ENCODE measurements around the gene NSD1.

Gene NSD1

GRCh38 chr5:177275883-177276282 lies 142.3 kb downstream of the NSD1 start:
- H3K36me3 ChIP-seq (ENCODE audit: control insufficient read depth in 1 of 2, insufficient read depth in 2 of 2, low read depth in 1 of 2, low read length in 2 of 2), result peaks cover 35 to 88% of the 10 kb centered on the region in 2 experiments
- H2AK5ac ChIP-seq (ENCODE audit: low read length, severe bottlenecking), result no peak overlapping the region
- no peak overlapping the region for H4K8ac ChIP-seq (ENCODE audit: low read length)
- H3K4me1 ChIP-seq (ENCODE audit: control insufficient read depth, insufficient read depth, low read depth, low read length), result peaks cover 5% of the 10 kb centered on the region
- H3K9me3 ChIP-seq (ENCODE audit: control insufficient read depth, low read length), result no peaks in the 10 kb centered on the region
- no peak overlapping the region for H3K27ac ChIP-seq (ENCODE audit: low read length, poor library complexity, severe bottlenecking)
- no peak overlapping the region for H2AFZ ChIP-seq (ENCODE audit: low read depth, low read length)
- H3K14ac ChIP-seq (ENCODE audit: low read length in 2 of 2), result no peak overlapping the region
- no peak overlapping the region for H2BK120ac ChIP-seq (ENCODE audit: low read depth, low read length)
- H3K9ac ChIP-seq (ENCODE audit: low read length), result no peak overlapping the region
- H2BK5ac ChIP-seq (ENCODE audit: low read depth, low read length, poor library complexity, severe bottlenecking), result no peak overlapping the region
- H3K4me3 ChIP-seq (ENCODE audit: insufficient read depth in 1 of 2, low read depth in 1 of 2, low read length in 2 of 2), result no peak overlapping the region
- 98% methylated on average over 4 of the region's 6 CpGs for WGBS
- H3K79me1 ChIP-seq (replicated peaks; ENCODE audit: low read length, poor library complexity, severe bottlenecking), result peaks cover 14% of the 10 kb centered on the region
- H3K4ac ChIP-seq (ENCODE audit: low read depth in 1 of 2, low read length in 2 of 2), result no peak overlapping the region
- H4K91ac ChIP-seq (ENCODE audit: low read length), result no peak overlapping the region
- no peak for DNase-seq
- no peak overlapping the region for H3K23ac ChIP-seq (ENCODE audit: low read length in 2 of 2)
- H3K4me2 ChIP-seq (ENCODE audit: low read length, poor library complexity, severe bottlenecking), result no peak overlapping the region
- H3K27me3 ChIP-seq (ENCODE audit: control insufficient read depth in 1 of 2, insufficient read depth in 1 of 2, low read length in 2 of 2), result no peaks in the 10 kb centered on the region
- H2BK15ac ChIP-seq (ENCODE audit: low read depth, poor library complexity, severe bottlenecking), result no peak overlapping the region
- H2BK12ac ChIP-seq (ENCODE audit: low read length in 2 of 2), result no peak overlapping the region
- no peak overlapping the region for H3K18ac ChIP-seq (ENCODE audit: low read depth in 1 of 2, low read length in 2 of 2)

GRCh38 chr5:177276886-177277285 lies 143.3 kb downstream of the NSD1 start:
- Histone ChIP-seq H3K4ac (ENCODE audit: low read depth in 1 of 2, low read length in 2 of 2) (no peak overlapping the region), H3K4me1 (ENCODE audit: control insufficient read depth, insufficient read depth, low read depth, low read length) (peaks cover 4% of the 10 kb centered on the region), H2BK15ac (ENCODE audit: low read depth, poor library complexity, severe bottlenecking) (no peak overlapping the region), H3K36me3 (ENCODE audit: control insufficient read depth in 1 of 2, insufficient read depth in 2 of 2, low read depth in 1 of 2, low read length in 2 of 2) (peaks cover 36 to 89% of the 10 kb centered on the region in 2 experiments), H2BK120ac (ENCODE audit: low read depth, low read length) (no peak overlapping the region), H3K14ac (ENCODE audit: low read length in 2 of 2) (no peak overlapping the region), H3K27me3 (ENCODE audit: control insufficient read depth in 1 of 2, insufficient read depth in 1 of 2, low read length in 2 of 2) (no peaks in the 10 kb centered on the region), H2AFZ (ENCODE audit: low read depth, low read length) (no peak overlapping the region), H3K9me3 (ENCODE audit: control insufficient read depth, low read length) (no peaks in the 10 kb centered on the region), H3K4me2 (ENCODE audit: low read length, poor library complexity, severe bottlenecking) (no peak overlapping the region), H4K8ac (ENCODE audit: low read length) (no peak overlapping the region), H3K4me3 (ENCODE audit: insufficient read depth in 1 of 2, low read depth in 1 of 2, low read length in 2 of 2) (no peak overlapping the region), H3K18ac (ENCODE audit: low read depth in 1 of 2, low read length in 2 of 2) (no peak overlapping the region), H2BK5ac (ENCODE audit: low read depth, low read length, poor library complexity, severe bottlenecking) (no peak overlapping the region), H4K91ac (ENCODE audit: low read length) (no peak overlapping the region), H3K9ac (ENCODE audit: low read length) (no peak overlapping the region), H2AK5ac (ENCODE audit: low read length, severe bottlenecking) (no peak overlapping the region), H2BK12ac (ENCODE audit: low read length in 2 of 2) (no peak overlapping the region), H3K23ac (ENCODE audit: low read length in 2 of 2) (no peak overlapping the region), H3K27ac (ENCODE audit: low read length, poor library complexity, severe bottlenecking) (peak overlapping the region; percentile 20), H3K79me1 (replicated peaks; ENCODE audit: low read length, poor library complexity, severe bottlenecking) (peaks cover 15% of the 10 kb centered on the region)
- no CpG with 5 or more reads among the region's 1 CpG for WGBS
- DNase-seq, result no peak

DNA sequence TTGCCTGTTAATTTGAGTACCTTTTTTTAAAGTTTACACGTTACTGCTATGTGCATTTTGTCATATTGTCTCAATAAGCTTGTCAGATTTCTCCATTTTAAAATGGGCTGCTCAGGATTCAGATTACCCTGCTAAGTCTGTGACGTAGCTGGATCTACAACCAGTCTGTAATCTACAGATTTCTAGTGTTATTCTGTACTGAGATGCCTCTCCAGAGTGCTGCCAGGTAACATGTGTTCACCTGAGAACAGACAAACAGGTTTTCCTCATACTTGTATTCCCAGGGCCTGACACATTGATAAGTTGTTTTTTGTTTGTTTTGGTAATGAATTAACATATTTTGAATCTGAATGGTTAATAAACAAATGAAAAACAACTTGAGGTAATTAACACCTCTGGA lies 154.6 kb downstream of the NSD1 start:
- 95% methylated on average over 2 of the region's 2 CpGs for WGBS
- DNase-seq, result no peak
- Histone ChIP-seq H3K18ac (ENCODE audit: low read depth in 1 of 2, low read length in 2 of 2) (no peak overlapping the region), H3K4me2 (ENCODE audit: low read length, poor library complexity, severe bottlenecking) (no peak overlapping the region), H3K36me3 (ENCODE audit: control insufficient read depth in 1 of 2, insufficient read depth in 2 of 2, low read depth in 1 of 2, low read length in 2 of 2) (peaks cover 28 to 90% of the 10 kb centered on the region in 2 experiments), H2BK5ac (ENCODE audit: low read depth, low read length, poor library complexity, severe bottlenecking) (no peak overlapping the region), H2BK120ac (ENCODE audit: low read depth, low read length) (no peak overlapping the region), H3K4ac (ENCODE audit: low read depth in 1 of 2, low read length in 2 of 2) (no peak overlapping the region), H3K4me3 (ENCODE audit: insufficient read depth in 1 of 2, low read depth in 1 of 2, low read length in 2 of 2) (no peak overlapping the region), H2BK12ac (ENCODE audit: low read length in 2 of 2) (no peak overlapping the region), H3K23ac (ENCODE audit: low read length in 2 of 2) (no peak overlapping the region), H2BK15ac (ENCODE audit: low read depth, poor library complexity, severe bottlenecking) (no peak overlapping the region), H4K8ac (ENCODE audit: low read length) (no peak overlapping the region), H3K9me3 (ENCODE audit: control insufficient read depth, low read length) (no peaks in the 10 kb centered on the region), H2AFZ (ENCODE audit: low read depth, low read length) (no peak overlapping the region), H3K79me1 (replicated peaks; ENCODE audit: low read length, poor library complexity, severe bottlenecking) (peaks cover 24% of the 10 kb centered on the region), H4K91ac (ENCODE audit: low read length) (no peak overlapping the region), H3K9ac (ENCODE audit: low read length) (no peak overlapping the region), H3K27ac (ENCODE audit: low read length, poor library complexity, severe bottlenecking) (no peak overlapping the region), H3K4me1 (ENCODE audit: control insufficient read depth, insufficient read depth, low read depth, low read length) (no peaks in the 10 kb centered on the region), H2AK5ac (ENCODE audit: low read length, severe bottlenecking) (no peak overlapping the region), H3K27me3 (ENCODE audit: control insufficient read depth in 1 of 2, insufficient read depth in 1 of 2, low read length in 2 of 2) (no peaks in the 10 kb centered on the region), H3K14ac (ENCODE audit: low read length in 2 of 2) (no peak overlapping the region)

DNA sequence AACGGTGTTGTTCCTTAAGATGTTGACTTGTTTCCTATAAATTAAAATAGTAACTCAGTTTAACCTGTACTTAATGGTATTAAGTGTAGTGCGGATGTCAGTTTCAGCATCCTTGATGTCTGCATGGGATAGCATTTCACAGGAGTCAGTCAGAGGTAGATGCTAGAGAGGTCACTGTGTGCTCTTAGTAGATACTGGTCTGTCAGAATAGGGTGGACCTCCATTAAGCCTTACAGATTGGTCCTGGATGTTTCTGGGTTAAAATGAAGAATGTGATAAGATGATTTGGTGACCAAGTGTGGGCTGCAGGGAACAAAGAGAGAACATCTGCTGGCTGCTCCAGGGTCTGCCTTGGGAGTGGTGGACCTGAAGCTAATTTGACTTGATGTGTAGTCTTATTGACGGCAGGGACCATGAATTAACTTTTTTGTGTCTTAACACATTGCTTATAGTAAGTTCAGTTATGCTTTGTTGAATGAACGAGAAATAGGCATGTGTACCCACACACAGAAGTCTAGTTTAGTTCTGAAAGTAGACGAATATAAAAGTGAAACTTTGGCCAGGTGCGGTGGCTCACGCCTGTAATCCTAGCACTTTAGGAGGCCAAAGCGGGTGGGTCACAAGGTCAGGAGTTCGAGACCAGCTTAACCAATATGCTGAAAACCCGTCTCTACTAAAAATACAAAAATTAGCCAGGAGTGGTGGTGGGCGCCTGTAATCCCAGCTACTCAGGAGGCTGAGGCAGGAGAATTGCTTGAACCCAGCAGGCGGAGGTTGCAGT lies 157.4 kb downstream of the NSD1 start:
- no peak for DNase-seq
- no peak overlapping the region for H3K18ac ChIP-seq (ENCODE audit: low read depth in 1 of 2, low read length in 2 of 2)
- no peaks in the 10 kb centered on the region for H3K27me3 ChIP-seq (ENCODE audit: control insufficient read depth in 1 of 2, insufficient read depth in 1 of 2, low read length in 2 of 2)
- no peaks in the 10 kb centered on the region for H3K9me3 ChIP-seq (ENCODE audit: control insufficient read depth, low read length)
- no peak overlapping the region for H2BK5ac ChIP-seq (ENCODE audit: low read depth, low read length, poor library complexity, severe bottlenecking)
- H3K14ac ChIP-seq (ENCODE audit: low read length in 2 of 2), result no peak overlapping the region
- H3K79me1 ChIP-seq (replicated peaks; ENCODE audit: low read length, poor library complexity, severe bottlenecking), result peaks cover 35% of the 10 kb centered on the region
- H3K4me3 ChIP-seq (ENCODE audit: insufficient read depth in 1 of 2, low read depth in 1 of 2, low read length in 2 of 2), result no peak overlapping the region
- no peak overlapping the region for H3K23ac ChIP-seq (ENCODE audit: low read length in 2 of 2)
- no peak overlapping the region for H4K91ac ChIP-seq (ENCODE audit: low read length)
- peaks cover 47 to 90% of the 10 kb centered on the region in 2 experiments for H3K36me3 ChIP-seq (ENCODE audit: control insufficient read depth in 1 of 2, insufficient read depth in 2 of 2, low read depth in 1 of 2, low read length in 2 of 2)
- no peak overlapping the region for H2BK120ac ChIP-seq (ENCODE audit: low read depth, low read length)
- H3K9ac ChIP-seq (ENCODE audit: low read length), result no peak overlapping the region
- no peak overlapping the region for H2BK12ac ChIP-seq (ENCODE audit: low read length in 2 of 2)
- 98% methylated on average over 11 of the region's 12 CpGs for WGBS
- H4K8ac ChIP-seq (ENCODE audit: low read length), result no peak overlapping the region
- no peak overlapping the region for H2BK15ac ChIP-seq (ENCODE audit: low read depth, poor library complexity, severe bottlenecking)
- H3K4ac ChIP-seq (ENCODE audit: low read depth in 1 of 2, low read length in 2 of 2), result no peak overlapping the region
- H2AFZ ChIP-seq (ENCODE audit: low read depth, low read length), result no peak overlapping the region
- no peak overlapping the region for H3K27ac ChIP-seq (ENCODE audit: low read length, poor library complexity, severe bottlenecking)
- no peaks in the 10 kb centered on the region for H3K4me1 ChIP-seq (ENCODE audit: control insufficient read depth, insufficient read depth, low read depth, low read length)
- no peak overlapping the region for H3K4me2 ChIP-seq (ENCODE audit: low read length, poor library complexity, severe bottlenecking)
- no peak overlapping the region for H2AK5ac ChIP-seq (ENCODE audit: low read length, severe bottlenecking)
